ENCODE results near the gene TBC1D22A. TPM values are rescaled to one million over a fixed set of nuclear protein-coding genes. Genes with fewer than 3 reads are reported as not detected.

Gene TBC1D22A
- total RNA-seq, 4 donors from 2014 or later, result 16.2 to 22.2 (median 17.8) TPM

- Histone ChIP-seq H3K4me1 (no peaks in the 10 kb centered on the region), H3K4me3 (no peak overlapping the region), H3K27ac (no peak overlapping the region), H3K9me3 (no peaks in the 10 kb centered on the region), H3K36me3 (peaks cover 0 to 4% of the 10 kb centered on the region in 2 donors), H3K27me3 (no peaks in the 10 kb centered on the region)
- TF ChIP-seq EP300 (IDR thresholded peaks at IDR 0.05), result no peak
- no peak for TF ChIP-seq POLR2A (IDR thresholded peaks at IDR 0.05)
- 69 to 89% methylated on average over 8 to 9 of the region's 10 CpGs for WGBS, 2 donors (ENCODE audit: low coverage in 1 of 2)
- no peak for ATAC-seq
These were observed 371.8 kb downstream of the TBC1D22A start for GRCh38 chr22:47134222-47134621.

GRCh38 chr22:47135338-47135737 is 372.9 kb downstream of the TBC1D22A start:
- TF ChIP-seq EP300 (IDR thresholded peaks at IDR 0.05) (no peak), POLR2A (IDR thresholded peaks at IDR 0.05) (no peak), CTCF (IDR thresholded peaks at IDR 0.05) (no peak), POLR2AphosphoS5 (IDR thresholded peaks at IDR 0.05) (no peak)
- no peaks in the 10 kb centered on the region for H3K27me3 ChIP-seq
- 67 to 92% methylated on average over 3 to 8 of the region's 8 CpGs for WGBS, 2 donors (ENCODE audit: low coverage in 1 of 2)
- H3K4me1 ChIP-seq, result no peaks in the 10 kb centered on the region
- H3K27ac ChIP-seq, result no peak overlapping the region
- H3K36me3 ChIP-seq, result peaks cover 0 to 4% of the 10 kb centered on the region in 2 donors
- no peak overlapping the region for H3K4me3 ChIP-seq
- no peaks in the 10 kb centered on the region for H3K9me3 ChIP-seq
- ATAC-seq, result no peak

- Histone ChIP-seq H3K27ac (no peak overlapping the region), H3K9me3 (no peaks in the 10 kb centered on the region), H3K4me3 (no peak overlapping the region), H3K4me1 (no peaks in the 10 kb centered on the region), H3K36me3 (peaks cover 0 to 4% of the 10 kb centered on the region in 2 donors), H3K27me3 (no peaks in the 10 kb centered on the region)
- TF ChIP-seq POLR2A (IDR thresholded peaks at IDR 0.05) (no peak), CTCF (IDR thresholded peaks at IDR 0.05) (no peak), POLR2AphosphoS5 (IDR thresholded peaks at IDR 0.05) (no peak), EP300 (IDR thresholded peaks at IDR 0.05) (no peak)
- ATAC-seq, result no peak
- WGBS, 2 donors (ENCODE audit: low coverage in 1 of 2), result 85 to 96% methylated on average over 4 to 5 of the region's 12 CpGs
These were observed 373.6 kb downstream of the TBC1D22A start for GRCh38 chr22:47136050-47136449.

- no peak for ATAC-seq
- 90% methylated on average over 2 of the region's 16 CpGs; no CpG with 5 or more reads in 1 of the 2 donors for WGBS, 2 donors (ENCODE audit: low coverage in 1 of 2)
- H3K4me3 ChIP-seq, result no peak overlapping the region
These were observed 374.2 kb downstream of the TBC1D22A start for GRCh38 chr22:47136671-47137070.

GRCh38 chr22:47139013-47139789 is 376.8 kb downstream of the TBC1D22A start:
- ATAC-seq, result no peak
- TF ChIP-seq POLR2A (IDR thresholded peaks at IDR 0.05) (no peak), EP300 (IDR thresholded peaks at IDR 0.05) (no peak), POLR2AphosphoS5 (IDR thresholded peaks at IDR 0.05) (no peak), CTCF (IDR thresholded peaks at IDR 0.05) (no peak)
- no peaks in the 10 kb centered on the region for H3K9me3 ChIP-seq
- H3K27me3 ChIP-seq, result no peaks in the 10 kb centered on the region
- no peak overlapping the region for H3K4me3 ChIP-seq
- H3K27ac ChIP-seq, result no peak overlapping the region
- 98% methylated on average over 8 of the region's 30 CpGs; no CpG with 5 or more reads in 1 of the 2 donors for WGBS, 2 donors (ENCODE audit: low coverage in 1 of 2)
- H3K4me1 ChIP-seq, result no peaks in the 10 kb centered on the region
- peaks cover 0 to 8% of the 10 kb centered on the region in 2 donors for H3K36me3 ChIP-seq

More at GRCh38 chr22:47136671-47137070, 374.2 kb downstream of the TBC1D22A start:
- no peaks in the 10 kb centered on the region for H3K4me1 ChIP-seq
- H3K27me3 ChIP-seq, result no peaks in the 10 kb centered on the region
- no peak for TF ChIP-seq POLR2A (IDR thresholded peaks at IDR 0.05)
- TF ChIP-seq POLR2AphosphoS5 (IDR thresholded peaks at IDR 0.05), result no peak
- no peak for TF ChIP-seq CTCF (IDR thresholded peaks at IDR 0.05)
- TF ChIP-seq EP300 (IDR thresholded peaks at IDR 0.05), result no peak
- no peak overlapping the region for H3K27ac ChIP-seq
- H3K9me3 ChIP-seq, result no peaks in the 10 kb centered on the region
- H3K36me3 ChIP-seq, result no peaks in the 10 kb centered on the region

Measured in gastroesophageal sphincter (tissue), 4 donors.